ENCODE results near the gene STK32C.
"Not testable (repeated sequence)": the region's sequence is repeated elsewhere in the genome, so short reads cannot be mapped to it uniquely, and the experiment has no call there.

DNA sequence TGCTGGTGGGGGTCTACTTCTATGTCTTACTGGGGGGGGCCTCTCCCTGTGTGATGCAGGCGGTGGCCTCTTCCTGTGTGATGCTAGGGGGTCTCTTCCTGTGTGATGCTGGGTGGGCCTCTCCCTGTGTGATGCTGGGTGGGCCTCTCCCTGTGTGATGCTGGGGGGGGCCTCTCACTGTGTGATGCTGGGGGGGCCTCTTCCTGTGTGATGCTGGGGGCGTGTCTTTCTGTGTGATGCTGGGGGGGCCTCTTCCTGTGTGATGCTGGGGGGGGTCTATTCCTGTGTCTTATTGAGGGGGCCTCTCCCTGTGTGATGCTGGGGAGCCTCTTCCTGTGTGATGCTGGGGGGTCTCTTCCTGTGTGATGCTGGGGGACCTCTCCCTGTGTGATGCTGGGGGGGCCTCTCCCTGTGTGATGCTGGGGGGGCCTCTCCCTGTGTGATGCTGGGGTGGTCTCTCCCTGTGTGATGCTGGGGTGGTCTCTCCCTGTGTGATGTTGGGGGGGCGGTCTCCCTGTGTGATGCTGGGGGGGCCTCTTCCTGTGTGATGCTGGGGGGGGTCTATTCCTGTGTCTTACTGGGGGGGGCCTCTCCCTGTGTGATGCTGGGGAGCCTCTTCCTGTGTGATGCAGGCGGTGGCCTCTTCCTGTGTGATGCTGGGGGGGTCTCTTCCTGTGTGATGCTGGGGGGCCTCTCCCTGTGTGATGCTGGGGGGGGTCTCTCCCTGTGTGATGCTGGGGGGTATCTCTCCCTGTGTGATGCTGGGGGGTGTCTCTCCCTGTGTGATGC, 146.7 kb downstream of the STK32C start:
- TF ChIP-seq L3MBTL2 (conservative IDR thresholded peaks at IDR 0.05); SP1 (IDR thresholded peaks at IDR 0.05); BHLHE40 (IDR thresholded peaks at IDR 0.05; ENCODE audit: borderline replicate concordance); ELF4 (IDR thresholded peaks at IDR 0.05); TARDBP (IDR thresholded peaks at IDR 0.05); LEF1 (IDR thresholded peaks at IDR 0.05; ENCODE audit: borderline replicate concordance); HDGF (IDR thresholded peaks at IDR 0.05; ENCODE audit: borderline replicate concordance); FOXM1 (IDR thresholded peaks at IDR 0.05; ENCODE audit: borderline replicate concordance): not testable (repeated sequence)
- TF ChIP-seq, protein P1, sequence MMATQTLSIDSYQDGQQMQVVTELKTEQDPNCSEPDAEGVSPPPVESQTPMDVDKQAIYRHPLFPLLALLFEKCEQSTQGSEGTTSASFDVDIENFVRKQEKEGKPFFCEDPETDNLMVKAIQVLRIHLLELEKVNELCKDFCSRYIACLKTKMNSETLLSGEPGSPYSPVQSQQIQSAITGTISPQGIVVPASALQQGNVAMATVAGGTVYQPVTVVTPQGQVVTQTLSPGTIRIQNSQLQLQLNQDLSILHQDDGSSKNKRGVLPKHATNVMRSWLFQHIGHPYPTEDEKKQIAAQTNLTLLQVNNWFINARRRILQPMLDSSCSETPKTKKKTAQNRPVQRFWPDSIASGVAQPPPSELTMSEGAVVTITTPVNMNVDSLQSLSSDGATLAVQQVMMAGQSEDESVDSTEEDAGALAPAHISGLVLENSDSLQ (IDR thresholded peaks at IDR 0.05) = not testable (repeated sequence)

Data from HEK293T (cell line).